ENCODE results near the gene DRAXIN.
A peak's percentile ranks its signal among the peaks of the same experiment; 100 is the strongest.

The DRAXIN gene

GRCh38 chr1:11657654-11658053 is 33.9 kb upstream of the DRAXIN start:
- no peak for DNase-seq

DNA sequence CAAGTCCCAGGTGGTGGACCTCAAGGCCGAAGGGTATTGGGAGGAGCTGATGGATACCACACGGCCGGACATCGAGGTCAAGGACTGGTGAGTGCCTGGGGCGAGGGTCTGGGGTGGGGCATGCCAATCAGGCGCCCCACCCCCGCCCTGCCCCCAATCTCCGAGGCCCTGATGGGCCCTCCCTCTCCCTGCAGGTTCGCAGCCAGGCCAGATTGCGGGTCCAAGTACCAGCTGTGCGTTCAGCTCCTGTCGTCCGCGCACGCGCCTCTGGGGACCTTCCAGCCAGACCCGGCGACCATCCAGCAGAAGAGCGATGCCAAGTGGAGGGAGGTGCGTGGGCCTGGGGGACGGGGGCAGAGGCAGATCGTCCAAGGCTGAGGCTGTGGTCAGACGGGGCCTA is 33.0 kb upstream of the DRAXIN start:
- no peak for DNase-seq

GRCh38 chr1:11659748-11660147 is 31.8 kb upstream of the DRAXIN start:
- DNase-seq, result no peak

GRCh38 chr1:11661103-11661502 is 30.4 kb upstream of the DRAXIN start:
- DNase-seq, result no peak

- DNase-seq, result no peak
These were observed 27.0 kb upstream of the DRAXIN start for GRCh38 chr1:11664336-11665065.

DNA sequence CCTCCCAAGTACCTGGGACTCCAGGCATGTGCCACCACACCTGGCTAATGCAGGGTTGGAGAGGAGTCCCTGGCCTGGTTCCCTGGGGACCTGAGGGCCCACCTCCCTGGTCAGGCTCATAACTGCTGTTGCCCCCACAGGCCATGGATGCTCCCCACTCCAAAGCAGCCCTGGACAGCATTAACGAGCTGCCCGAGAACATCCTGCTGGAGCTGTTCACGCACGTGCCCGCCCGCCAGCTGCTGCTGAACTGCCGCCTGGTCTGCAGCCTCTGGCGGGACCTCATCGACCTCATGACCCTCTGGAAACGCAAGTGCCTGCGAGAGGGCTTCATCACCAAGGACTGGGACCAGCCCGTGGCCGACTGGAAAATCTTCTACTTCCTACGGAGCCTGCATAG is 23.0 kb upstream of the DRAXIN start:
- DNase-seq, result no peak

- no peak for DNase-seq
These were observed 20.8 kb upstream of the DRAXIN start for GRCh38 chr1:11670747-11671146.

DNA sequence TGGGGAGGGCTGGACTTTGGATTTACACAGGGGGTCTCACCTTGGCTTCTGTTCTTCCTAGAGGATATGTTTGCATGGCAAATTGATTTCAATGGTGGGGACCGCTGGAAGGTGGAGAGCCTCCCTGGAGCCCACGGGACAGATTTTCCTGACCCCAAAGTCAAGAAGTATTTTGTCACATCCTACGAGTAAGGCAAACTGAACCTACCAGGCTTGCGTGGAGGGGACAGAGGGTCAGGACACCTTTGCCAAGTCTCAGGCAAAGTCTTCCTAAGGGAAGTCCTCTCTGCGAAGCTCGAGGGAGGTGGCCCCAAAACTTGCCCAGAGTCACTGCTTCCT is 20.3 kb upstream of the DRAXIN start:
- DNase-seq, result no peak

- no peak for DNase-seq
These were observed 19.8 kb upstream of the DRAXIN start for GRCh38 chr1:11671544-11672286.

DNA sequence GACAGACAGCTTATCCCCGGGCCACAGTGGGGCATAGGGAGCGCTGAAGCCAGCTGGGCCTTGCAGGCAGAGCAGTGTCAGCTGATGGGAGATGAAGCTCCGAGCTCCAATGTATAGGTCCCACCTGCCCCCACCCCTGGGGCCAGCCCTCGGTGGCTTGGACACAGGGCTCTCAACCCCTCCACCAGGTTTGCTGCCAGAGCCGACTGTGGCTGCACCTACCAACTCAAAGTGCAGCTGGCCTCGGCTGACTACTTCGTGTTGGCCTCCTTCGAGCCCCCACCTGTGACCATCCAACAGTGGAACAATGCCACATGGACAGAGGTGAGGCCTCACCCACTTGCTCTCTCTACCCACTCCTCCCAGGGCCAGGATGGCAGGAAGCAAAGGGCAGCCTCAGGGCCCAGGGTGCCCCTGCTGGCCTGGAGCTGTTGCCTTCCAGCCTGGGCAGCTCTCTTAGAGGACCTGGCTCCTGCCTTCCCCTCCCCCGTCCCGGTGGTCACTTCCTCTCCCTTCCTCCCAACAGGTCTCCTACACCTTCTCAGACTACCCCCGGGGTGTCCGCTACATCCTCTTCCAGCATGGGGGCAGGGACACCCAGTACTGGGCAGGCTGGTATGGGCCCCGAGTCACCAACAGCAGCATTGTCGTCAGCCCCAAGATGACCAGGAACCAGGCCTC is 18.3 kb upstream of the DRAXIN start:
- no peak for DNase-seq

DNA sequence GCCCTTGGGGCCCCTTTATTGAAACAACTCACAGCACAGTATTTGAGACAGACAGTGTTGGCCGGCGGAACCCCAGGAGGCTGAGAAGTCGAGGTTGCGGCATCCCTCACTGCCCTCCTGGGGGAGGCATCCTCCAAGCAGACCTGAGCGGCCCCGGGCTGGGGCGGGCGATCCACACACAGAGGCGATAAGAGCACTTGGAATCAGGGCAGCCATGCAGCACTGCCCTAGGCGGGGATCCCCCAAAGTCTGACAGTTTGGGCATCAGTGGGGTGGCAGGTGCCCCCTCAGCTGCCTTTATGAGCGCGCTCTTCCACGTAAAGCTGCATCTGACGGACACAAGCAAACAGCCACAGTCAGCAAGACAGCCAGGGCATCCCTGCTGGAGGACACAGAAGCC is 17.0 kb upstream of the DRAXIN start:
- no peak for DNase-seq

GRCh38 chr1:11675325-11675724 is 16.2 kb upstream of the DRAXIN start:
- DNase-seq, result no peak

DNA sequence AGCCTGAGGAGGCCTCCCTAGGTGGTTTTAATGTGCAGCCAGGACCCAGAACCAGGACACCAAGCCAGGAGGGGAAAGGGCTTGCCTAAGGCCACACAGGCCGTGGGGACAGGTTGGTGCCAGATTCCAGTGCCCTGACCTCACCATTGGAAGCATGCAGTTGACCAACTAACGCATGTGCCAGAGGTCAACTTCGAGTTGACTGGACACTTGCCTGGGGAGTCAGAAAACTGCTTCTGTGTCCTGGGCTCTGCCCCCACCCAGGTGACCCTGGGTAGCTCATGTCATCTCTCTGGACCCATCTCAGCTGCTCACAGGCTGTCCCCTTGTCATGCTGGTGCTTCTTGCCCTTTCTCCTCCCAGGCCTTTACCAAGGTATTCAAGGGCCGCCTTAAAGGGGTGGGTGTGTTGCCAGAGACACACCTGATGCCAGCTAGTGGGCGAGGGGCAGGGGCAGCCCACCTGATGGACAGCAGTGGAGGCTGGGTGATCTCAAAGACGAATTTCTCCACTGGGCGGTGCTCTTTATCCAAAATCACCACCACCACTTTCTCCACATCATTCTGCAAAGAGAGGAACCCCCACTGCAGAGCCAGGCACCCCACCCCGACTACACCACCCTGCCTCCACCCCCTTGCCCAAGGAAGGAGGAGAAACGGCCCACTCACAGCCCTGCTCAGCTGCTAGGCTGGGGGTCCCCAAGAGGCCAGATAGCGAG is 15.0 kb upstream of the DRAXIN start:
- no peak for DNase-seq

- DNase-seq, result no peak
These were observed 13.1 kb upstream of the DRAXIN start for GRCh38 chr1:11678442-11678841.

DNA sequence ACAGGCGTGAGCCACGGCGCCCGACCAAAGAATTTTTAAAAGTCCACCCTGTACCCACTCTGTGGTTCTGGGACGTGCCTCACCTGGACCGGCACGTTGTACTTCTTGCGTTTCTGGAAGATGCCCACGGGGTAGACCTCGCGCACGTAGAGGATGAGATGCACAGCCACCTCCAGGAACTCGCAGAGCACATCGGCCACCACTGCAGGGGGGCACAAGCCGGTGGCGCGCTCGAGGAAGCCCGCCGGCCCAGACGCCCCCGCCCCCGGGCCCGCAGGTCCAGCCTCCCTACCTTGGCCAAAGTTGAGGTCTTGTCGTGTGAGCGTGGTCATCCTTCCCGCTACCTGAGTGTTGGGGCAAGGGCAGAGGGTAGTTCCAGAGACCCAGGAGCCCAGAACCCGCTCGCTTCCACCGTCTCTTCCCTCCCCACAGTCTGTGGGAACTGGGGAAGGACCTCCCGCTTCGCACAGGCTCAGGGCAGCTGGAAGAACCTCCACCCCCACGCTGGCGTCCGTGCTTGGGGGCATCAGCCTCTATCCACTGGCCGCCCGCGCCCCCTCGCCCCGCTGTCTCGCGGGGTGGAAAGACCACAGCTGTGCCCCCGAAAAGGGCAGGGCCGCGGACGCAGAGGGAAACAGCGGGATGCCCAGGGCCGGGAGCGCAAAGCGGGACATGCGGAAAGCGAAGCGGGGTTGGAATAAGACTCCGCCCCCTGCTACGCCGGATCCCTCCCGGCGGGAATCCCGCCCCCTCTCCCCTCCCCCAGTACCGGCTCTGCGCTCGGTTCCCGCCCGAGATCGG is 11.0 kb upstream of the DRAXIN start:
- no peak for DNase-seq

- DNase-seq, result peak; percentile 70
These were observed 10.3 kb upstream of the DRAXIN start, which contains the start of gene MAD2L2 for GRCh38 chr1:11681071-11681771. Gene MAD2L2 (minus strand): TSS chr1:11681148. CDS start chr1:11680601, 547 bp downstream.

GRCh38 chr1:11682287-11682771 is 9.2 kb upstream of the DRAXIN start:
- DNase-seq, result no peak

GRCh38 chr1:11682799-11683198 is 8.7 kb upstream of the DRAXIN start:
- no peak for DNase-seq

DNA sequence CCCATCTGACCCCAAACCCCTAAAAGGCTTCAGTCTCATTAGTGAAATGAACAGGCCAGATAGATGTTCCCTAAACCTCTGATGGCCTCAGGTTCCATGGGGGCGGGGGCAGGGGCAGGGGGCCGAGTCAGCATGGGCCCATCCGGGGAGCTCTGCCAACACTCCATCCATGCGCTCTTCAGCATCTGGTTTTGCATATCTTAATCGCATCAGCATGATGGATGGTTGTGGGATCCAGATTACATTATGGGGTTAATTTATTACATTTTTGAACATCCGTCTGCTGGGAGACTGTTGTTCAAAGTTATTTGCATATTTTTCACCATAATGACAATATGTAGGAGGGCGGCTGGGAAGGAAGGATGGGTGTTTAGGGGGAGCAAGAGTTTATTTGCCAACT is 7.4 kb upstream of the DRAXIN start:
- no peak for DNase-seq

GRCh38 chr1:11685210-11685752 is 6.2 kb upstream of the DRAXIN start:
- DNase-seq, result no peak

GRCh38 chr1:11688506-11688905 is 3.0 kb upstream of the DRAXIN start:
- no peak for DNase-seq
